HCT116 (cell line): Measurements from ENCODE around the gene CDK10. TPM values are rescaled to one million over a fixed set of nuclear protein-coding genes. Genes with fewer than 3 reads are reported as not detected.

Experiments used
- ATAC-seq: fragments of 200-7000 bp; cut with Tn5 transposase; 2 replicates; pipeline ENCODE4 v1.9.1; 2020; ENCODE audit warnings: mild to moderate bottlenecking, moderate library complexity
- BruUV-seq: library from RNA; stranded (reverse); fragments of 400-500 nt; replicated peaks from 2 replicates; lab custom pipeline; 2021; lab: Mats Ljungman, UMichigan
- CTCF ChIA-PET: fragments of 300-600 bp; sonication (Branson Sonifier 250); formaldehyde crosslinking; loops from one replicate; lab custom pipeline; 2021; ENCODE audit warnings: antibody characterized with exemption; lab: Charles Lee
- POLR2A ChIA-PET: fragments of 300-600, 350-600 bp; sonication (Branson Sonifier 250); formaldehyde crosslinking; loops from one replicate; lab custom pipeline; 2021; ENCODE audit warnings: antibody characterized with exemption; lab: Charles Lee
- RAD21 ChIA-PET, 2 experiments: fragments of 300-600 bp; sonication (Branson Sonifier 250); formaldehyde crosslinking; loops; one replicate each; lab custom pipeline; 2023; ENCODE audit warnings: low total read pairs in 2 of 2; ENCODE audit not compliant: uncharacterized antibody in 2 of 2, unreplicated experiment in 2 of 2, low non-redundant PET in 1 of 2; lab: Charles Lee
- DNase-seq: peaks from one replicate; pipeline ENCODE4 v3.0.0-alpha.2; 2010; ENCODE audit warnings: low read depth, low spot score
- H2AFZ ChIP-seq: fragments of 200-600 bp; shearing (Covaris generic), sonication (generic); 2 replicates; pipeline ENCODE4 v1.6.1; 2017; ENCODE audit warnings: low read depth, mixed run types, mixed read lengths, antibody characterized with exemption, low read length; ENCODE audit not compliant: poor library complexity, severe bottlenecking
- H3K27ac ChIP-seq: 2 replicates; pipeline ENCODE4 v1.5.1; 2012; ENCODE audit warnings: low read depth, low read length
- H3K27me3 ChIP-seq: fragments of 200-600 bp; sonication (generic); 2 replicates; pipeline ENCODE4 v1.6.1; 2016; ENCODE audit warnings: mixed run types, low read length, mixed read lengths; ENCODE audit not compliant: insufficient read depth
- H3K36me3 ChIP-seq, 2 experiments: fragments of 200-500 bp in 1 of 2; fragments of 200-600 bp in 1 of 2; sonication (Bioruptor generic) in 1 of 2; sonication (generic) in 1 of 2; 2 replicates each; pipeline versions ENCODE4 v1.5.1 to v1.6.1; 2014 to 2016; ENCODE audit warnings: low read length in 2 of 2, inconsistent platforms in 1 of 2, mixed read lengths in 1 of 2, mixed run types in 1 of 2; ENCODE audit not compliant: insufficient read depth in 2 of 2, control insufficient read depth in 1 of 2
- H3K4me1 ChIP-seq, 2 experiments: fragments of 200-600 bp in 1 of 2; sonication (generic) in 1 of 2; 2 replicates each; pipeline versions ENCODE4 v1.5.1 to v1.6.1; 2012 to 2017; ENCODE audit warnings: low read length in 2 of 2, inconsistent platforms in 1 of 2, mild to moderate bottlenecking in 1 of 2, mixed read lengths in 1 of 2, mixed run types in 1 of 2, moderate library complexity in 1 of 2; ENCODE audit not compliant: insufficient read depth in 2 of 2, control insufficient read depth in 1 of 2
- H3K4me2 ChIP-seq: fragments of 200-600 bp; sonication (generic); 2 replicates; pipeline ENCODE4 v1.6.1; 2017; ENCODE audit warnings: mixed run types, low read length, mixed read lengths
- H3K4me3 ChIP-seq, 2 experiments: fragments of 200-600 bp in 1 of 2; sonication (generic) in 1 of 2; replicated peaks in 1 of 2; 2 replicates each; pipeline ENCODE4 v1.5.1; 2011 to 2016; ENCODE audit warnings: low read length in 2 of 2, control low read depth in 1 of 2, low read depth in 1 of 2, mild to moderate bottlenecking in 1 of 2, mixed read lengths in 1 of 2, mixed run types in 1 of 2
- H3K79me2 ChIP-seq: fragments of 200-600 bp; sonication (generic); 2 replicates; pipeline ENCODE4 v1.6.1; 2017; ENCODE audit warnings: mild to moderate bottlenecking, mixed run types, low read length, moderate library complexity, mixed read lengths; ENCODE audit not compliant: insufficient read depth
- H3K9ac ChIP-seq: fragments of 200-600 bp; sonication (generic); 2 replicates; pipeline ENCODE4 v1.6.1; 2016; ENCODE audit warnings: low read length, mixed read lengths
- H3K9me2 ChIP-seq: fragments of 200-600 bp; sonication (generic), shearing (Covaris generic); 2 replicates; pipeline ENCODE4 v1.6.1; 2017; ENCODE audit warnings: mixed run types, mild to moderate bottlenecking, moderate library complexity; ENCODE audit not compliant: insufficient read depth
- H3K9me3 ChIP-seq, 2 experiments: fragments of 200-500 bp in 1 of 2; fragments of 200-600 bp in 1 of 2; sonication (Bioruptor generic) in 1 of 2; sonication (generic) in 1 of 2; 2 replicates each; pipeline ENCODE4 v1.6.1; 2014 to 2017; ENCODE audit warnings: low read length in 2 of 2, mixed read lengths in 2 of 2, inconsistent platforms in 1 of 2, low read depth in 1 of 2, mild to moderate bottlenecking in 1 of 2, mixed run types in 1 of 2, moderate library complexity in 1 of 2; ENCODE audit not compliant: control insufficient read depth in 1 of 2, insufficient read depth in 1 of 2
- H4K20me1 ChIP-seq: fragments of 200-600 bp; sonication (generic), shearing (Covaris generic); 2 replicates; pipeline ENCODE4 v1.6.1; 2017; ENCODE audit warnings: mixed run types, mild to moderate bottlenecking, moderate library complexity; ENCODE audit not compliant: insufficient read depth
- EGR1 ChIP-seq: IDR thresholded peaks from 2 replicates; pipeline ENCODE4 v1.6.1; 2012; ENCODE audit warnings: low read depth
- ELF1 ChIP-seq: IDR thresholded peaks from 2 replicates; pipeline ENCODE4 v1.6.1; 2012; ENCODE audit warnings: low read depth, borderline replicate concordance
- EZH2 ChIP-seq: fragments of 200-600 bp; sonication (generic); IDR thresholded peaks from 2 replicates; pipeline ENCODE4 v1.6.1; 2017; ENCODE audit warnings: antibody characterized with exemption, mixed run types
- EZH2phosphoT487 ChIP-seq: fragments of 200-600 bp; IDR thresholded peaks from 2 replicates; pipeline ENCODE4 v1.6.1; 2018; ENCODE audit warnings: antibody characterized with exemption, borderline replicate concordance
- FOSL1 ChIP-seq: IDR thresholded peaks from 2 replicates; pipeline ENCODE4 v1.6.1; 2012; ENCODE audit warnings: low read depth
- JUND ChIP-seq: IDR thresholded peaks from 2 replicates; pipeline ENCODE4 v1.6.1; 2012
- RAD21 ChIP-seq: IDR thresholded peaks from 2 replicates; pipeline ENCODE4 v1.6.1; 2012; ENCODE audit warnings: low read depth, mild to moderate bottlenecking
- SRF ChIP-seq: IDR thresholded peaks from 2 replicates; pipeline ENCODE4 v1.6.1; 2012; ENCODE audit warnings: low read depth
- YY1 ChIP-seq: IDR thresholded peaks from 2 replicates; pipeline ENCODE4 v1.6.1; 2011; ENCODE audit warnings: low read length, low read depth, moderate library complexity, mild to moderate bottlenecking; ENCODE audit not compliant: insufficient replicate concordance; ENCODE audit errors: extremely low read depth
- ZNF274 ChIP-seq: fragments of 200-500 bp; sonication (Bioruptor generic); IDR thresholded peaks from 2 replicates; pipeline ENCODE4 v1.6.1; 2014; ENCODE audit warnings: mild to moderate bottlenecking, low read depth, low read length, inconsistent platforms
- intact Hi-C: fragments of 100-400 bp; cut with micrococcal nuclease; formaldehyde crosslinking; loops from 2 replicates; pipeline ENCODE4 v1.10.0; 2022
- total RNA-seq: library from RNA; stranded (reverse); gene quantifications from one replicate; pipeline ENCODE4 v1.2.1, GENCODE V29; 2021; ENCODE audit not compliant: unreplicated experiment
- TF ChIP-seq, protein P1 (sequence below), 3 experiments: fragments of 200-600 bp in 1 of 3; sonication (generic) in 1 of 3; IDR thresholded peaks in 2 of 3; conservative IDR thresholded peaks in 1 of 3; 2 replicates each; pipeline ENCODE4 v1.5.1; 2012 to 2017; ENCODE audit warnings: low read depth in 2 of 3, low read length in 2 of 3, antibody characterized with exemption in 1 of 3, borderline replicate concordance in 1 of 3, control low read depth in 1 of 3, mild to moderate bottlenecking in 1 of 3, mixed read lengths in 1 of 3, mixed run types in 1 of 3, moderate library complexity in 1 of 3; ENCODE audit not compliant: insufficient read depth in 1 of 3
- TF ChIP-seq, protein P2 (sequence below): IDR thresholded peaks from 2 replicates; pipeline ENCODE4 v1.6.1; 2012; ENCODE audit warnings: low read depth
- TF ChIP-seq, protein P3 (sequence below): IDR thresholded peaks from 2 replicates; pipeline ENCODE4 v1.6.1; 2012

The CDK10 gene
- total RNA-seq, 1 experiment from 2014 or later, result 165 TPM

DNA sequence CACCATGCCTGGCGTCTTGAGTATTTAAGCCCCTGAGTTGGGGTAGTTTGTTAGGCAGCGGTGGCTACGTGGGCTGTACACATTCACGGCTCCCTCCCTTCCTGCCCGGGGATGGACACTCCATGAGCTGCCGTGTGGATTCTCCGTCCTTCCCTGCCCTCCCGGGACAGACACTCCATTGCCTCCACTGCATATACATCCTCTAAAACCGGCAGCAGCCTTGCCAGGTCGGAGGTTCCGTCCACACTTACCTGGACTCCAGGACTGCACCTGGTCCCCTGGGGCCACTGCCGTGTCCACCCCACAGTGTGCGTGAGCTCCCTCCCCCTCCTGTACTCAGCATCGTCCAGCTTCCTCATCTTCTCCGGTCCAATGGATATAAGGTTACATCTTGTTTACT lies 18.5 kb downstream of the CDK10 start:
- peaks cover 12 to 28% of the 10 kb centered on the region in 2 experiments for H3K4me1 ChIP-seq
- intact Hi-C loops, result no loop called here
- POLR2A ChIA-PET, result interaction anchor here (0.6 to 2.4 kb wide), 2 partner anchors 169 to 203 kb away, joined by 4 to 8 read pairs; partner anchors contain the start of gene TCF25
- H3K9ac ChIP-seq, result no peak overlapping the region
- H3K27ac ChIP-seq, result no peak overlapping the region
- no peak overlapping the region for H2AFZ ChIP-seq
- no peak for ATAC-seq
- H3K4me2 ChIP-seq, result no peak overlapping the region
- no peaks in the 10 kb centered on the region for H4K20me1 ChIP-seq
- H3K4me3 ChIP-seq, result no peak overlapping the region
- BruUV-seq, result no TSS peak
- H3K9me2 ChIP-seq, result no peaks in the 10 kb centered on the region
- H3K79me2 ChIP-seq, result peaks cover 10% of the 10 kb centered on the region; the same call in 1 of the 2 replicates
- no peaks in the 10 kb centered on the region for H3K9me3 ChIP-seq
- no peaks in the 10 kb centered on the region for H3K36me3 ChIP-seq
- H3K27me3 ChIP-seq, result no peaks in the 10 kb centered on the region
- RAD21 ChIA-PET, result no interaction called here
- TF ChIP-seq YY1, result no peak
- TF ChIP-seq SRF, result no peak
- TF ChIP-seq FOSL1, result no peak
- no peak for TF ChIP-seq ELF1
- TF ChIP-seq ZNF274, result no peak
- TF ChIP-seq, protein P1, sequence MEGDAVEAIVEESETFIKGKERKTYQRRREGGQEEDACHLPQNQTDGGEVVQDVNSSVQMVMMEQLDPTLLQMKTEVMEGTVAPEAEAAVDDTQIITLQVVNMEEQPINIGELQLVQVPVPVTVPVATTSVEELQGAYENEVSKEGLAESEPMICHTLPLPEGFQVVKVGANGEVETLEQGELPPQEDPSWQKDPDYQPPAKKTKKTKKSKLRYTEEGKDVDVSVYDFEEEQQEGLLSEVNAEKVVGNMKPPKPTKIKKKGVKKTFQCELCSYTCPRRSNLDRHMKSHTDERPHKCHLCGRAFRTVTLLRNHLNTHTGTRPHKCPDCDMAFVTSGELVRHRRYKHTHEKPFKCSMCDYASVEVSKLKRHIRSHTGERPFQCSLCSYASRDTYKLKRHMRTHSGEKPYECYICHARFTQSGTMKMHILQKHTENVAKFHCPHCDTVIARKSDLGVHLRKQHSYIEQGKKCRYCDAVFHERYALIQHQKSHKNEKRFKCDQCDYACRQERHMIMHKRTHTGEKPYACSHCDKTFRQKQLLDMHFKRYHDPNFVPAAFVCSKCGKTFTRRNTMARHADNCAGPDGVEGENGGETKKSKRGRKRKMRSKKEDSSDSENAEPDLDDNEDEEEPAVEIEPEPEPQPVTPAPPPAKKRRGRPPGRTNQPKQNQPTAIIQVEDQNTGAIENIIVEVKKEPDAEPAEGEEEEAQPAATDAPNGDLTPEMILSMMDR (IDR thresholded peaks at IDR 0.05 in 2 of 3, conservative IDR thresholded peaks at IDR 0.05 in 1 of 3; ENCODE audit: borderline replicate concordance in 1 of 3, insufficient read depth in 1 of 3, low read depth in 2 of 3, low read length in 2 of 3), result no peak
- no peak for TF ChIP-seq RAD21
- TF ChIP-seq JUND, result no peak
- no peak for TF ChIP-seq EZH2phosphoT487
- TF ChIP-seq, protein P2, sequence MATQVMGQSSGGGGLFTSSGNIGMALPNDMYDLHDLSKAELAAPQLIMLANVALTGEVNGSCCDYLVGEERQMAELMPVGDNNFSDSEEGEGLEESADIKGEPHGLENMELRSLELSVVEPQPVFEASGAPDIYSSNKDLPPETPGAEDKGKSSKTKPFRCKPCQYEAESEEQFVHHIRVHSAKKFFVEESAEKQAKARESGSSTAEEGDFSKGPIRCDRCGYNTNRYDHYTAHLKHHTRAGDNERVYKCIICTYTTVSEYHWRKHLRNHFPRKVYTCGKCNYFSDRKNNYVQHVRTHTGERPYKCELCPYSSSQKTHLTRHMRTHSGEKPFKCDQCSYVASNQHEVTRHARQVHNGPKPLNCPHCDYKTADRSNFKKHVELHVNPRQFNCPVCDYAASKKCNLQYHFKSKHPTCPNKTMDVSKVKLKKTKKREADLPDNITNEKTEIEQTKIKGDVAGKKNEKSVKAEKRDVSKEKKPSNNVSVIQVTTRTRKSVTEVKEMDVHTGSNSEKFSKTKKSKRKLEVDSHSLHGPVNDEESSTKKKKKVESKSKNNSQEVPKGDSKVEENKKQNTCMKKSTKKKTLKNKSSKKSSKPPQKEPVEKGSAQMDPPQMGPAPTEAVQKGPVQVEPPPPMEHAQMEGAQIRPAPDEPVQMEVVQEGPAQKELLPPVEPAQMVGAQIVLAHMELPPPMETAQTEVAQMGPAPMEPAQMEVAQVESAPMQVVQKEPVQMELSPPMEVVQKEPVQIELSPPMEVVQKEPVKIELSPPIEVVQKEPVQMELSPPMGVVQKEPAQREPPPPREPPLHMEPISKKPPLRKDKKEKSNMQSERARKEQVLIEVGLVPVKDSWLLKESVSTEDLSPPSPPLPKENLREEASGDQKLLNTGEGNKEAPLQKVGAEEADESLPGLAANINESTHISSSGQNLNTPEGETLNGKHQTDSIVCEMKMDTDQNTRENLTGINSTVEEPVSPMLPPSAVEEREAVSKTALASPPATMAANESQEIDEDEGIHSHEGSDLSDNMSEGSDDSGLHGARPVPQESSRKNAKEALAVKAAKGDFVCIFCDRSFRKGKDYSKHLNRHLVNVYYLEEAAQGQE, result no peak
- TF ChIP-seq EGR1, result no peak
- no peak for TF ChIP-seq EZH2
- TF ChIP-seq, protein P3, sequence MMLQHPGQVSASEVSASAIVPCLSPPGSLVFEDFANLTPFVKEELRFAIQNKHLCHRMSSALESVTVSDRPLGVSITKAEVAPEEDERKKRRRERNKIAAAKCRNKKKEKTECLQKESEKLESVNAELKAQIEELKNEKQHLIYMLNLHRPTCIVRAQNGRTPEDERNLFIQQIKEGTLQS, result no peak
- no peak for DNase-seq
- CTCF ChIA-PET, result interaction anchor here (0.6 to 2.3 kb wide), 5 partner anchors 11 to 316 kb away, joined by 3 to 27 read pairs (median 6); no protein-coding TSS in a partner anchor
